Activated T-cell treated with anti-CD3 and anti-CD28 coated beads for 48 hours (primary cell): ENCODE data around the gene HADHA.
"Not testable (repeated sequence)": the region's sequence is repeated elsewhere in the genome, so short reads cannot be mapped to it uniquely, and the experiment has no call there.

ENCODE experiments used
- DNase-seq: peaks from one replicate; pipeline ENCODE4 v3.0.0-alpha.2; 2020; ENCODE audit warnings: low read depth

HADHA gene

GRCh38 chr2:26244309-26245230, at the start of gene HADHA, which contains the start of gene HADHB:
Gene HADHA (minus strand): TSS chr2:26244632. CDS start chr2:26244596, 36 bp downstream.
Gene HADHB (plus strand): TSS chr2:26244939. CDS start chr2:26254255, 9,316 bp downstream.
- DNase-seq: peak; percentile 84

GRCh38 chr2:26292646-26293045, 48.2 kb upstream of the HADHA start:
- no peak for DNase-seq

- DNase-seq: no peak
Measured at GRCh38 chr2:26290001-26290400, 45.6 kb upstream of the HADHA start.

GRCh38 chr2:26285931-26286330, 41.5 kb upstream of the HADHA start:
- DNase-seq: no peak

GRCh38 chr2:26284132-26284531, 39.7 kb upstream of the HADHA start:
- DNase-seq: no peak

GRCh38 chr2:26283606-26284005, 39.2 kb upstream of the HADHA start:
- DNase-seq: no peak

- DNase-seq: no peak
Measured at GRCh38 chr2:26281226-26281625, 36.8 kb upstream of the HADHA start.

- no peak for DNase-seq
Measured at GRCh38 chr2:26279886-26280285, 35.5 kb upstream of the HADHA start.

- DNase-seq: no peak
Measured at GRCh38 chr2:26276484-26277227, 32.2 kb upstream of the HADHA start.

GRCh38 chr2:26274058-26274613, 29.7 kb upstream of the HADHA start:
- DNase-seq: no peak

GRCh38 chr2:26273501-26273900, 29.1 kb upstream of the HADHA start:
- no peak for DNase-seq

GRCh38 chr2:26270373-26270772, 25.9 kb upstream of the HADHA start:
- DNase-seq: no peak

- DNase-seq: no peak
Measured at GRCh38 chr2:26269571-26270158, 25.2 kb upstream of the HADHA start.

- not testable (repeated sequence) for DNase-seq
Measured at GRCh38 chr2:26268670-26269385, 24.4 kb upstream of the HADHA start.

- DNase-seq: no peak
Measured at GRCh38 chr2:26268213-26268612, 23.8 kb upstream of the HADHA start.

GRCh38 chr2:26258836-26259235, 14.4 kb upstream of the HADHA start:
- not testable (repeated sequence) for DNase-seq

GRCh38 chr2:26255759-26256384, 11.4 kb upstream of the HADHA start:
- DNase-seq: no peak

- no peak for DNase-seq
Measured at GRCh38 chr2:26251893-26252292, 7.5 kb upstream of the HADHA start.

GRCh38 chr2:26249625-26250024, 5.2 kb upstream of the HADHA start:
- DNase-seq: no peak

GRCh38 chr2:26246818-26247217, 2.4 kb upstream of the HADHA start:
- peak; percentile 25 for DNase-seq

GRCh38 chr2:26245810-26246209, 1.4 kb upstream of the HADHA start:
- no peak for DNase-seq
